Measurements from ENCODE around the gene ZSCAN9. TPM values are rescaled to one million over a fixed set of nuclear protein-coding genes. Genes with fewer than 3 reads are reported as not detected.

ZSCAN9 gene
- total RNA-seq, 1 donor from 2014 or later = 6.5 TPM

GRCh38 chr6:28266563-28266961 is 41.5 kb downstream of the ZSCAN9 start:
- intact Hi-C loops (cut with micrococcal nuclease) = loop anchor here (5.0 kb wide), 3 partner anchors 71 to 131 kb away; partner anchors contain the start of genes ZKSCAN8, ZSCAN12 and ZSCAN31

GRCh38 chr6:28266962-28267694 is 42.1 kb downstream of the ZSCAN9 start, which contains the start of gene ZSCAN26:
Gene ZSCAN26 (plus strand): TSS chr6:28267143. CDS start chr6:28271920, 4,777 bp downstream.
- intact Hi-C loops (cut with micrococcal nuclease) = loop anchor here (1.0 to 5.0 kb wide), 5 partner anchors 15 to 130 kb away; partner anchors contain the start of genes ZKSCAN3, ZKSCAN4, ZKSCAN8 and ZSCAN12

GRCh38 chr6:28267695-28268059 is 42.6 kb downstream of the ZSCAN9 start:
- intact Hi-C loops (cut with micrococcal nuclease) = loop anchor here (1.0 to 5.0 kb wide), 5 partner anchors 15 to 130 kb away; partner anchors contain the start of genes ZKSCAN3, ZKSCAN4, ZKSCAN8 and ZSCAN12

- intact Hi-C loops (cut with micrococcal nuclease) = loop anchor here (5.0 kb wide), 3 partner anchors 68 to 128 kb away; partner anchors contain the start of genes ZKSCAN8, ZSCAN12 and ZSCAN31
Measured at GRCh38 chr6:28269492-28269891, 44.4 kb downstream of the ZSCAN9 start.

GRCh38 chr6:28274888-28275287 is 49.8 kb downstream of the ZSCAN9 start:
- intact Hi-C loops (cut with micrococcal nuclease) = no loop called here

- intact Hi-C loops (cut with micrococcal nuclease) = no loop called here
Measured at GRCh38 chr6:28277746-28278145, 52.7 kb downstream of the ZSCAN9 start.

GRCh38 chr6:28280595-28281287 is 55.7 kb downstream of the ZSCAN9 start:
- intact Hi-C loops (cut with micrococcal nuclease) = no loop called here

- intact Hi-C loops (cut with micrococcal nuclease) = no loop called here
Measured at GRCh38 chr6:28281288-28282064, 56.4 kb downstream of the ZSCAN9 start, which contains the start of gene PGBD1. Gene PGBD1 (plus strand): TSS chr6:28281572. CDS start chr6:28283814, 2,242 bp downstream.

- intact Hi-C loops (cut with micrococcal nuclease) = no loop called here
Measured at GRCh38 chr6:28282926-28283325, 57.9 kb downstream of the ZSCAN9 start.

Other genes starting within 250 kb of the ZSCAN9 start
- gene ZNF165, start 144.7 kb upstream of the ZSCAN9 start, total RNA-seq = 0.43 and 0.66 TPM in 2 replicates
- gene ZSCAN16, start 100.7 kb upstream of the ZSCAN9 start, total RNA-seq = 5.4 and 5.6 TPM in 2 replicates
- 18.6 and 19.5 TPM in 2 replicates for gene ZKSCAN8, start 83.4 kb upstream of the ZSCAN9 start, total RNA-seq
- gene ZKSCAN4, start 27.0 kb downstream of the ZSCAN9 start, total RNA-seq = 6.0 and 6.4 TPM in 2 replicates
- gene NKAPL, start 34.0 kb downstream of the ZSCAN9 start, total RNA-seq = not detected in 2 replicates
- gene ZSCAN26, start 41.9 kb downstream of the ZSCAN9 start, total RNA-seq = 7.3 and 8.4 TPM in 2 replicates
- 2.4 and 2.8 TPM in 2 replicates for gene PGBD1, start 56.3 kb downstream of the ZSCAN9 start, total RNA-seq
- 0.98 and 1.3 TPM in 2 replicates for gene ZSCAN31, start 110.9 kb downstream of the ZSCAN9 start, total RNA-seq
- 5.2 and 5.5 TPM in 2 replicates for gene ZKSCAN3, start 124.7 kb downstream of the ZSCAN9 start, total RNA-seq
- 4.8 and 5.7 TPM in 2 replicates for gene ZSCAN12, start 174.5 kb downstream of the ZSCAN9 start, total RNA-seq
- 0.43 and 0.86 TPM in 2 replicates for gene ZSCAN23, start 218.2 kb downstream of the ZSCAN9 start, total RNA-seq